ENCODE data around the gene TPM4.

Gene TPM4

DNA sequence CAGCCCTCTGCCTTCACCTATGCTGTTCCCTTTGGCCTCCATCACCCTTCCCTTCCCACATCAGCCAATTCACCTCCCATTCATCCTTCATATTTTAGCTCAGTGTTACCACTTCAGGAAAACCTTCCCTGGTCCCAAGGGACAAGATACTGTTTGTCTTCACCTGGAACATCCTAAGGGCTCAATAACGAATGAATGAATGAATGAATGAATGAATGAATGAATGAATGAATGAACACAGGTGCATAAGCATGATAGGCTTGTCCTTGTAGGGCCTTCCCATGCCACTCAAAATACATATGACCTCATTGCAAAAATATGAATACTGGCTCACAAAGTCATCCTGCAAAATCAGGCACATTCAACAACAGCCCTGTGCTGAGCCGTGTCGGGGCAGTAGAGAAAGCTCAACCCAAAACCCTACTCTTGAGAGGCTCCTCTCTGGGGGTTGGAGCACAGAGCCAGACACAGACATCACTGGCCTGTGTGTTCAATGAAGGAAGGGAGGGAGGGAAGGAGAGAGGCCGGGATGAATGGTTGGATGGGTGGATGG lies 33.7 kb upstream of the TPM4 start:
- DNase-seq, result no peak

- no peak for DNase-seq
These were observed 33.0 kb upstream of the TPM4 start for GRCh38 chr19:16043156-16043757.

GRCh38 chr19:16044746-16045145 lies 31.5 kb upstream of the TPM4 start:
- DNase-seq, result no peak

DNA sequence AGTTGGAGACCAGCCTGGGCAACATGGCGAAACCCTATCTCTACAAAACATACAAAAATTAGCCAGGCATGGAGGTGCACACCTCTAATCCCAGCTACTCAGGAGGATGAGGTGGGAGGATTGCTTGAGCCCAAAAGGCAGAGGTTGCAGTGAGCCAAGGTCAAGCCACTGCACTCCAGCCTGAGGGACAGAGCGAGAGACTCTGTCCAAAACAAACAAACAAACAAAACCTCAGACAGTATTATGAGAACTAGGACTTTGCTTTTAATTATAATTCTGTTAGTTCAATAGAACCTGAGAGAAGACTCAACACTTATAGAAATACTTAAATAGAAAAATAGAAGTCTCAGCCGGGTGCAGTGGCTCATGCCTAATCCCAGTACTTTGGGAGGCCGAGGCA lies 31.1 kb upstream of the TPM4 start:
- no peak for DNase-seq

- DNase-seq, result no peak
These were observed 30.4 kb upstream of the TPM4 start for GRCh38 chr19:16045893-16046292.

- no peak for DNase-seq
These were observed 27.7 kb upstream of the TPM4 start for GRCh38 chr19:16048583-16048982.

GRCh38 chr19:16051254-16052025 lies 24.9 kb upstream of the TPM4 start:
- no peak for DNase-seq

DNA sequence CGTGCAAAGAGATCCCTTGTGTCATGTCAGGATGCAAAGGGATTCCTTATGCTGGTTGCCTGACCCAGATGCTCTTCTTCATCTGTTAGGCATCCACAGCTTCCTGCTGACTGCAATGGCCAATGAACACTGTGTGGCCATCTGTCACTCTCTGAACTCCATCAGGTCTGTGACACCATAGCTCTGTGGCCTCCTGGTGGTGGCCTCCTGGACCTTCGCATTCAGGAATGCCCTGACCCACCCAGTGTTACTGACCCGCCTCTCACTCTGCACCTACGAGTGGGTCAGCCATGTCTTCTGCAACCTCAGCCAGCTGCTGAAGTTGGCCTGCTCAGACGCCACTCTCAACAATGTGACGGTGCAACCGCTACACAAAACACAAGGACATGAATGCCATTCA lies 23.9 kb upstream of the TPM4 start:
- no peak for DNase-seq

- no peak for DNase-seq
These were observed 19.2 kb upstream of the TPM4 start for GRCh38 chr19:16057062-16057461.

- no peak for DNase-seq
These were observed 16.0 kb upstream of the TPM4 start for GRCh38 chr19:16060294-16060693.

GRCh38 chr19:16061943-16062342 lies 14.4 kb upstream of the TPM4 start:
- DNase-seq, result no peak

GRCh38 chr19:16062789-16063188 lies 13.5 kb upstream of the TPM4 start:
- no peak for DNase-seq

DNA sequence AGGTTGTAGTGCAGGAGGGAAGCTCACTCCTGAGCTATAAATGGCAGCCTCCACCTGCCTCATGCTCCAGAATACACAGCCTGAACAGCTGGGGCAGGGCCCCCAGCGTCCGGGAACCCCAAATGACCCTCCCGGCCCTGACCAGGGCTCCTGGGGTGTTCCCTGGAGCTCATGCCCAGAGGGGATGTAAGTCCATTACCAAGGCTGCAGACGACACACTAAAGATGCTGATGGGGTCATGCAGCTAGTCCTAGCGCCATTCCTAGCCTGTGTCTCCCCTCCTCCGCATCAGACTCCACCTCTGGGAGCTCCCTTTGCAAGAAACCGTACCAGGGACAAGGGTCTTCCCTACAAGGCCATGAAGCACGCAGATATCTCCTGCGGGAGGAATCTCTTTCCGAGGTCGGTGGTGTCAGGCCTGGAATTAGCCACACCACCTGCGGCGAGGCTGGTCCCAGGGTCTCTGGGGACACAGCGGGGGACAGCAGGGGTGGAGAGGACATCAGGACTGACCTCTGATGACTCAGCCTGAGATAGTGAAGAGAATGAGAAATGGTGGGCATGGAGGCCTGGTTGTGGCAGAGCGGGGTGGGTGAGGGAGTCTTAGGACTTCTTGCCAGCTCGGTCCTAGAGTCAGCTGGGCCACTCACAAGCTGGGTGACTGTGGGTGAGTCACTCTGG lies 11.9 kb upstream of the TPM4 start:
- no peak for DNase-seq

- DNase-seq, result no peak
These were observed 9.6 kb upstream of the TPM4 start for GRCh38 chr19:16066611-16067104.

- DNase-seq, result no peak
These were observed 8.9 kb upstream of the TPM4 start for GRCh38 chr19:16067205-16067938.

GRCh38 chr19:16068696-16069259 lies 7.5 kb upstream of the TPM4 start:
- no peak for DNase-seq

GRCh38 chr19:16069813-16070365 lies 6.4 kb upstream of the TPM4 start:
- no peak for DNase-seq

- DNase-seq, result no peak
These were observed 5.8 kb upstream of the TPM4 start for GRCh38 chr19:16070366-16070990.

- no peak for DNase-seq
These were observed 5.1 kb upstream of the TPM4 start for GRCh38 chr19:16071072-16071691.

- DNase-seq, result no peak
These were observed 2.8 kb upstream of the TPM4 start for GRCh38 chr19:16073481-16073880.

- DNase-seq, result no peak
These were observed 2.3 kb upstream of the TPM4 start for GRCh38 chr19:16073988-16074387.
